ENCODE results near the gene CCDC148. TPM values are rescaled to one million over a fixed set of nuclear protein-coding genes. Genes with fewer than 3 reads are reported as not detected.
"Not testable (repeated sequence)": the region's sequence is repeated elsewhere in the genome, so short reads cannot be mapped to it uniquely, and the experiment has no call there.

CCDC148 gene
- polyA plus RNA-seq, 4 donors = 7.2 to 7.8 (median 7.4) TPM

GRCh38 chr2:158484892-158485556, 28.5 kb upstream of the CCDC148 start:
- DNase-seq (ENCODE audit: low read depth in 4 of 4, low spot score in 3 of 4) = no peak

- DNase-seq (ENCODE audit: low read depth in 4 of 4, low spot score in 3 of 4) = no peak
Observed at GRCh38 chr2:158482594-158482993, 26.0 kb upstream of the CCDC148 start.

- no peak for DNase-seq (ENCODE audit: low read depth in 4 of 4, low spot score in 3 of 4)
Observed at GRCh38 chr2:158481116-158481515, 24.6 kb upstream of the CCDC148 start.

GRCh38 chr2:158478816-158479215, 22.3 kb upstream of the CCDC148 start:
- DNase-seq (ENCODE audit: low read depth in 4 of 4, low spot score in 3 of 4) = no peak

- DNase-seq (ENCODE audit: low read depth in 4 of 4, low spot score in 3 of 4) = no peak
Observed at GRCh38 chr2:158478237-158478636, 21.7 kb upstream of the CCDC148 start.

GRCh38 chr2:158477202-158477601, 20.6 kb upstream of the CCDC148 start:
- no peak for DNase-seq (ENCODE audit: low read depth in 4 of 4, low spot score in 3 of 4)

GRCh38 chr2:158474526-158475011, 18.0 kb upstream of the CCDC148 start:
- not testable (repeated sequence) for DNase-seq (ENCODE audit: low read depth in 4 of 4, low spot score in 3 of 4)

- no peak for DNase-seq (ENCODE audit: low read depth in 4 of 4, low spot score in 3 of 4)
Observed at GRCh38 chr2:158473719-158474392, 17.3 kb upstream of the CCDC148 start.

- not testable (repeated sequence) for DNase-seq (ENCODE audit: low read depth in 4 of 4, low spot score in 3 of 4)
Observed at GRCh38 chr2:158473300-158473699, 16.7 kb upstream of the CCDC148 start.

- DNase-seq (ENCODE audit: low read depth in 4 of 4, low spot score in 3 of 4) = not testable (repeated sequence)
Observed at GRCh38 chr2:158472829-158473228, 16.3 kb upstream of the CCDC148 start.

- DNase-seq (ENCODE audit: low read depth in 4 of 4, low spot score in 3 of 4) = no peak
Observed at GRCh38 chr2:158467248-158467647, 10.7 kb upstream of the CCDC148 start.

- DNase-seq (ENCODE audit: low read depth in 4 of 4, low spot score in 3 of 4) = no peak
Observed at GRCh38 chr2:158464426-158465281, 8.1 kb upstream of the CCDC148 start.

GRCh38 chr2:158463496-158464095, 7.0 kb upstream of the CCDC148 start:
- no peak for DNase-seq (ENCODE audit: low read depth in 4 of 4, low spot score in 3 of 4)

GRCh38 chr2:158460632-158461297, 4.2 kb upstream of the CCDC148 start:
- no peak for DNase-seq (ENCODE audit: low read depth in 4 of 4, low spot score in 3 of 4)

- DNase-seq (ENCODE audit: low read depth in 4 of 4, low spot score in 3 of 4) = no peak
Observed at GRCh38 chr2:158459161-158460003, 2.8 kb upstream of the CCDC148 start.

GRCh38 chr2:158458617-158458920, 2.0 kb upstream of the CCDC148 start:
- DNase-seq (ENCODE audit: low read depth in 4 of 4, low spot score in 3 of 4) = no peak

- DNase-seq (ENCODE audit: low read depth in 4 of 4, low spot score in 3 of 4) = peak; percentile 67 to 77 (median 74)
Observed at GRCh38 chr2:158457826-158458616, 1.5 kb upstream of the CCDC148 start.

GRCh38 chr2:158457092-158457825, 706 bp upstream of the CCDC148 start:
- peak in 3 of 4 donors; percentile 36 to 70 (median 36) for DNase-seq (ENCODE audit: low read depth in 4 of 4, low spot score in 3 of 4)
